NCI-H1694 (cell line): Measurements from ENCODE around the gene MIAT.
"Not testable (repeated sequence)": the region's sequence is repeated elsewhere in the genome, so short reads cannot be mapped to it uniquely, and the experiment has no call there.

Source experiments
- DNase-seq: peaks from one replicate; lab custom pipeline; 2025; lab: John Stamatoyannopoulos, UW

Gene MIAT

DNA sequence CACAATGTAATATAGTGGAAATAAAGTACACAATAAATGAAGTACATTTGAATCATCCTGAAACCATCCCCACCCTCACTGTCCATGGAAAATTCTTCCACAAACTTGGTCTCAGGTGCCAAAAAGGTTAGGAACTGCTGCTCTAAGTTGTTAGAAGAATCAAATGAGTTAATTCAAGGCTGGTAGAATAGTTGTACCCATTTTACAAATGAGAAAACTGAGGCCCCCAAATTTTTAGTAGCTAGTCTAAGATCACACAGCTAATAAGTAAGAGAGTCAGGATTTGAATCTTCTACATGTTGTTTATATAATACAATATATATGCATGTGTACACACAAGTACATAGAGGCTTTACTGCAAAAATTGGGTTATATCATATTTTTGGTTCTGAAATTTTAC is 43.1 kb downstream of the MIAT start:
- no peak for DNase-seq

DNA sequence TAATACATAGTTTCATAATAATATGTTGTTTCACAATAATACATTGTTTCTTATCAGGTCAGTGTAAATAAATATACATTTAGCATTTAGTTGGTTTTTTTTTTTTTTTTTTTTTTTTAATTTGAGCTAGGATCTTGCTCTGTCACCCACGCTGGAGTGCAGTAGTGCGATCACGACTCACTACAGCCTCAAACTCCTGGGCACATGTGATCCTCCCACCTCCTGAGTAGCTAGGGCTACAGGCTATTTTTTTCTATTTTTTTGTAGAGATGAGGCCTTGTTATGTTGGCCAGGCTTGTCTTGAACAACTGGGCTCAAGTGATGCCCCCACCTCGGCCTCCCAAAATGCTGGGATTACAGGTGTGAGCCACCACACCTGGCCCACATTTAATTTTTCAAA is 43.5 kb downstream of the MIAT start:
- DNase-seq: no peak

DNA sequence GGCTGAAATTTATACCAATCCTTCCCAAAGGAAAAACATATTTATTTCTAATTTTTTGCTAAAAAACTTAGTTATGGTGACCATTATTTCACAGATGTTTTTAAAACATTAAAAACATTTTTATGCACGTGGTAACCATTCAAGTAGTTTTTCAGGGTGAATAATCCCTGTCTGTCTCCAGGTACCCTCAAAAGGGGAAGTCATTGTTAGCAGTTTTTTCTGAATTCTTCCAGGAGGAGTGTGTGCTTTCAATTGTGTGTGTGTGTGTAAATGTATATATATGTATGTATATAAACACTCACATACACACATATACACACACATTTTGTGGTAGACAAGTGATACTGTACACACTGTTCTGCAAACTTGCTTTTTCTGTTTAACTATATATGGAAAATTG is 43.9 kb downstream of the MIAT start:
- DNase-seq: no peak

DNA sequence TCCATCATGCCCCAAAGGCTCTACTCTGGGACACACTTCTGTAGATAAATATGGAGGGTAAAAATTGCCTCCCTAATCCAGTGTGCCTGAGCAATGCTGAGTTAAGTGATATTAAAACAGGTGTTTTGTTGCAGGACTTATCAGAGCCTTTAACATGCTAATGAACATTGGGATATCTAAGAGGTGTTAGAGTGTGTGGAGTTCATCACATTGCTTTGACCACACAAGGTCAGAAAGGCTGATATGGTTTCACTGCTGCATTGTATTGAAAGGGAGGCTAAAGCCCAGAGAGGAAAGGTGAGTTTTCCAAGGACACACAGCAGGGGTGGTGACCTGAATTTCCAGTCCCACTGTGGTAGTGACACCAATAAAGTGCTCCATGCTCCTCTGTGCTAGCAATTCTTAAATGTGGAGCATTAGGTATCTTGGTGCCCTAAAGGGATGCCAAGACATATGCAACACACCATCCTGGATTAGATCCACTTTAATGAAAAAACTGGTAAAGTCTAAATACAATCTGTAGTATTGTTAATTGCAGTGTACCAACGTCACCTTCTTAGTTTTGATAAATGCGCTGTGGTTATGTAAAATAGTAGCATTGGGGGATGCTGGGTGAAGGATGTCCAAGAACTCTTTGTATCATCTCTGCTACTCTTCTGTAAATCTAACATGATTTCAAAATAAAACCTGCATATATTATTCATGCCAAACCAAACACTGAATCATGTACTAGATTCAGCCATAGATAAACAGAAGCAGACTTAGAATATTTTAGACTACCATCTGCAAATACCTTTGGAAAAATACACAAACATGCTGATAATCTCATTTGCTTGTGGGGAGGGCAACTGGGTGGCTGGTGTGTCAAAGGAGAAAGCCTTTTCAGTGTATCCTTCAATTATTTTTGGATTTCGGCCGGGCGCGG is 45.8 kb downstream of the MIAT start:
- no peak for DNase-seq

DNA sequence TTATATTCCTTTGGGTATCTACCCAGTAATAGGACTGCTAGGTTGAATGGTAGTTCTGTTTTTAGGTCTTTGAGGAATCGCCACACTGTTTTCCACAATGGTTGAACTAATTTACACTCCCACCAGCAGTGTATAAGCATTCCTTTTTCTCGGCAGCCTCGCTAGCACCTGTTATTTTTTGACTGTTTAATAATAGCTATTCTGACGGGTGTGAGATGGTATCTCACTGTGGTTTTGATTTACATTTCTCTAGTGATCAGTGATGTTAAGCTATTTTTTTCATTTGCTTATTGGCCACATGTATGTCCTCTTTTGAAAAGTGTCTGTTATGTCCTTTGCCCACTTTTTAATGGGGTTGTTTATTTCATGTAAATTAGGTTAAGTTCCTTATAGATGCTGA is 48.0 kb downstream of the MIAT start:
- DNase-seq: not testable (repeated sequence)

DNA sequence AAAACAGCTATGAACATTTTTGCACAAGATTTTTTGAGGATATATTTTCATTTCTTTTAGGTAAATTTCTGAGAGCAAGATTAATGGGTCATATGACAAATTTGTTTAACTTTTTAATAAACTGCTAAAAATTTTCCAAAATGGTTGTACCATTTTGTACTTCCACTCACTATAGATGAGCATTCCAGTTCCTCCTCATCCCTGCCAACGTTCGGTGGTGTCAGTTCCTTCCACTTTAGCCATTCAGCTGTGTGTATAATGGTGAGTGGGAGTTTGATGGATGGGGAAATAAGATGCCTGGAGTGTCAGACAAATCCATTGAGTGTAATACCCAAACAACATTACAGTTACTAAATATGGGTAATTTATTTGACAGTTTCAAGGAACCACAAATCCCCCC is 49.7 kb downstream of the MIAT start:
- DNase-seq: no peak

DNA sequence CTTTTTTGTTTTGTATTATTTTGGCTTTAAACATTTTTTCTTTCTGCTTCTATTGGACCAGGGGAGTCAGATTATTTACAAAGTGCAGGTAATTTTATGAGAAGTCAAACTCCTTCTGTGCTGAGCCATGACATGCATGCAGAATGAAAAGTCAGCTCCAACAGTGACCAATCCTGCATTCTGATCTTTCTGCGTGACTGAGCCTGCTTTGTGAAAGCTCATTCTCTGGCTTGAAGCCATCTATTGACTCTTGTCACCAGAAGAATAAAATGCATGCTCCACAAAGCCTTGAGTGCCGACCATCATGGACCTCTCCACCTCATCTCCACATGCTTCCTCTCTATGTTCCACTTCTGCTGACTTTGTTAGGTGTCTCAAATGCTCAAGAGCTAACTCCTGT is 50.2 kb downstream of the MIAT start:
- DNase-seq: no peak

DNA sequence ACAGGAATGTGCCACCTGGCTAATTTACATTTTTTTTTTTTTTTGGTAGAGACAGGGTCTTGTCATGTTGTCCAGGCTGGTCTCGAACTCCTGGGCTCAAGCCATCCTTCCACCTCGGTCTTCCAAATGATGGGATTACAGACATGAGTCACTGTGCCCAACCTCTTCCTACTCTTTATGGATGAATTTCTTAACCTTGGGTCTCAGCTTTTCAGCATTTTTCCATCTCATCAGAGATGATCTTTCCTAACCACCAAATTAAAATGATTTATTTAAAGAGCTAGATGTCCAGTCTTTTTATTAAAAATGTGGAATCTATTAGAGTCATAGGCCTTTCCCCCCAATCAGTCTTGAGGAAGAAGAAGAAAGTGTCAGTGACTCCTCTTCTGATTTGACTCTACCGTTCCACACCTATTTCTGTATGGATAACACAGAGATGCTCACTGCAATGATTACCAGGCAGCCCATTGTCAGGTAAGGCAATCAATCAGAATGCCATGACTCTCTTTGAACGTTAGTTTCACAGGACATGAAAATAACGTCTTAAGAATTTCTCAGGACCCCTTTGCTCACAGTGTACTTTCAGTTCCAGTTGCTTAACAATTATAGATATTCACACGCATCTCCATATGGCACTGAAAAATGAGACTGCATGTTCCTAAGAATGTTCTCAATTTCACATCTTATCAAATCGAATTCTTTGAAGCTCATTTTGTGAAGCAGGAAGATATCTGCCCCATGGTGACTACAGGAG is 51.0 kb downstream of the MIAT start:
- DNase-seq: no peak

DNA sequence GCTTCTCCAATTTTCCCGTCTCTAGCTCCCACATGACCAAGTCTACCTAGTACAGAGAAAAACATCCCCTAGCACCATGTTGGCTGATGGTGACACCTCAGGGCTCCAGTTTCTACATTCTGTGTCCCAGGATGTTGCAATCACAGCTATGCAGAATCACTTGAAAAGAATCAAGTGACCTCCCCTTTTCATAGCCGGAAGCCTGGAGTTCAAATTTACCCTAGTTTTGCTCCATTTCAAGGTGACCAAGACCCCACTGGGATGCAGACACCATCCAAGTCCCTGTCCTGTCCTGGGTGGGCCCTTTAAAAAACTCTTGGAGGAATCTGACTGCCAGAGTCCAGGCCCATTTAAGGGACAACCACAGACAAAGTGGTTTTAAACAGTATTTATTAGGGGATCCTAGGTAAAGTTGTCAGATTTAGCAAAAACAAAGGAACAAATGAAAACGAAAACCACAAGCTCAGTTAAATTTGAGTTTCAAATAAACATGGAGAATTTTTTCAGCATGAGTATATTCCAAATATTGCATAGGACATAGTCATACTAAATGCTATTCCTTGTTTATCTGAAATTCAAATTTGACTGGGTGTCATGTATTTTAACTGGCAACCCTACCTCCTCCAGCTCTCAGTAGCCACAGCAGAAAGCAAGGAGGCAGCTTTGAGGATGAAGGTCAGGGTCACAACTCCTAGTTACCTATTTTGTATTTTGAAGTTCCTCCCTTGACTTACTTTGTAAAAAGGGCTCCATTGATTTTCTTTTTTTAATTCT is 52.4 kb downstream of the MIAT start:
- no peak for DNase-seq

DNA sequence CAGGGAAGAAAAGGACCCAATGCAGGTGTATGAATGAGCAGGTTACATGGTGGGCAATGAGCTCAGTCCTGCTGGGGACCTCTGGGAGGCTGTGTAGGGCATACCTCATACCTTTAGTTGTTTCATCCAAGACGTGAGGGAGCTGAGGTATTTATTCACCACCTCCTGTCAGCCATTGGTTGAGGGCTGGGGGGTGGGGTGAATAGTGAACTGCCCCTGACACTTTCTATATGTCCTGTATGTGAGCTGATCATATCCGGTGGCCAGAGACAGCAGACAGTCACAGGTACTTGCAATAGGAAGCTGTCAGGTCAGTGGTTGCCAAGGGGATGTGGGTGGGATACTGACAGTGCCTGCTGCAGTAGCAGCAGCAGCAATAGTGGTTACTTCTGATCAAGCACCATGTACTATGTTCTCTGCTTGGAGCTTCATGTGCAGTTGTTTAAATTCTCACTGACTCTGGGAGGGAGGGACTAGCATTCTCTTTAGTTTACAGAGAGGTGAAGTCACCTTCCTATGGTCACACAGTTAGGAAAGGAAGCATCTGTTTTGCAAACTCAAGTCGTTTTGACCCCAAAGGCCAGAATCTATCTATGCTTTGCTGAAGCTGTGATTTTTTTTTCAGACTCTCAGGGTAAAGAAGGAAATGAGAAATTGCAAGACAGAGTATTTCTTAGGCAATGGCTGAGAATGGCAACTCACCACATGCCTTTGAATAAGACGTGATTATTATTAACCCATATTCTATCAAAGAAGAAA is 54.0 kb downstream of the MIAT start:
- no peak for DNase-seq

DNA sequence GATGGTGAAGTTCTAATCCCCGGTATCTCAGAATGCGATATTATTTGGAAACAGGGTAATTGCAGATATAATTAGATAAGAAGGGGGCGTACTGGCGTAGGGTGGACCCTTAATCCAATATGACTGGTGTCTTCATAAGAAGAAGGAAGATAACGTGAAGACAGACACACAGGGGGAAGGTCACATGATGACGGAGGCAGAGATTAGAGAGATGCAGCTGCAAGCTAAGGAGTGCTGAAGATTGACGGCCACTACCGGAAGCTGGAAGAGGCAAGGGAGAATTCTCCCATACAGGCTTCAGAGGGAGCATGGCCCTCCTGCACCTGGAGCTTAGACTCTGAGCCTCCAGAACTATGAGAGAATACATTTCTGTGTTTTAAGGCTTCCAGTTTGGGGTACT is 54.8 kb downstream of the MIAT start:
- DNase-seq: no peak

DNA sequence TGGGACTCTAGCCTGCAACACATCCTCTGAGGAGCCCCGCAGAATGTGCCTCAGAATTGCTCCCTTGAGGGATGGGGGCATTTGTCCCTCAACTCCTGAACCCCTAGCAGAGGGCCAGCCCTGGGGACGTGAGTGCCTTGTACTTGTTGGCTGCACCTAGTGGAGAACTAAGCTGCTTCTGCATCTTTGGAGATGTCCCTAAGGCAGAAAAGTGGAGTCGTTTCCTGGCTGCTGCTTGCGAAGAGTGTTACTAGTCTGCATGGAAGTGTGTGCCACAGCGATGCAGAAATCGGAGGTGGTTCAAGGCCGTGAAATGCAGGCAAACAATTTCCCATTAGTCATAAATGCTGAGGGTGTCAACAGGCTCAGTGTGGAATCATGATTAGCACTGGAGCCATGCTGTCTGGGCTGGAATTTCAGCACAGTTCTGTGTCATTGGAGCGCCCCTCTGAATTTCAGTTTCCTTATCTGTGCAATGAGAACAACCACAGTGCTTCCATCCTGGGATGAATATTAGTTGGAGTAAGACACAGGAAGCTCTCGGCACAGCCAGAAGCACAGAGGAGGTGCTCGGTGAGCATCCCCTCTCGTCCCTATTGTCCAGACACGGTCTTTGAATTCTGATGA is 56.5 kb downstream of the MIAT start:
- DNase-seq: no peak

DNA sequence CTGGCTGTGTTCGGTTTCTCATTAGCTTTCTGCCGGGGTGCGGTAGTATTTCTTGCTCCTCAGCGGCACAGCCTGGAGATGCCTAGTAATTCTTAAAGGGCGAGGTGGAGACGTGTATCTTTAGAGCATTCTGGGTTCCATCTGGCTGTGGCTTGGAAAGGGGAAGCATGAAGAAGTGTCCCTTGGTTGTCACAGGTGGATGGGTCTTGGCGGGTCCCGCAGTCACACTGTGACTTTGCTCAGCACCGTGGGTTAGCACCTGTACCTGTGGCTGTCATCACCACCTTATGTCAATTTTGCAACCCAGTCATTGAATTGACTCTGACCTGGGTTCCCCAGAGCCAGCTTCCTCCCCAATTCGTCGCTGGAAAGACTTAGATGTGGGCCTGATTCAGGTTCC is 57.6 kb downstream of the MIAT start:
- DNase-seq: no peak

DNA sequence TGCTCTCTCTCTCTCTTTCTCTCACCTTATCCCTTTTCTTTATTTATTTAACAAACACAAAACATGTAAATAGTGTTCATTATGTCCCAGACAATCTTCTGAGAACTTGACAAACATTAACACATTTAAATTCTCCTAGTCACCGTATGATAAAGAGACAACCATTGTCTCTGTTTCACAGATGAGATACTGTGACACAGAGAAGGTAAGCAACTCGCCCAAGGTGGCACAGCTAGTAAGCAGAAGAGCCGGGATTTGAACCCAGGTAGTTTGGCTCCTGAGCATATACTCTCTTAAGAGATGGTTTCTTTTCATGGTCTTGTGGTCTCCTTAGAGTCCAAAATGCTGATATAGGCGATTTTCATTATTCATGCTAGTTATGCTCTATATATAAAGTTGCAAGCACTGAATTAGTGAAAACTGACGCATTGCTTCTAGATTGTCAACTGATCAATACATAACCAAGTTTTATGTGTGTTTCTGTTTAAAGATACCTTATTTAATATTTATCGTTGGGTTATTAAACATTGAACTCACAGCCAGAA is 58.1 kb downstream of the MIAT start:
- no peak for DNase-seq

DNA sequence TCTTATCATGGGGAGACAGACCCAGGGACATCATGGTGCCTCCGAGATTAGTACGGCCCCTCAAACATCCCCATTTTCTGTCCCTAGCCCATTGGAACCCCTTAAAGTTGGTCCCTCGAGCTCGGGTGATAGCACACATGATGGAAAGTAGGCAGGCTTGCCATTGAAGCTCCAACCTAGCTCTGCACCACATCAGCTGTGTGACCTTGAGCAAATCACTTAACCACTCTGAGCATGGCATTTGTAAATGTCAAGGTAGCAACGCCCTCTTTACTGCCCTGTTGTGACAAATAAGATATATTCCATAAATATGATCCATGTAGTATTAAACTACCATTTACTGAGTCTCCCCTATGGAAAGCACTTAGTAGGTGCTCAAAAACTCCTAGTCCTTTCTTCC is 61.1 kb downstream of the MIAT start:
- DNase-seq: no peak

DNA sequence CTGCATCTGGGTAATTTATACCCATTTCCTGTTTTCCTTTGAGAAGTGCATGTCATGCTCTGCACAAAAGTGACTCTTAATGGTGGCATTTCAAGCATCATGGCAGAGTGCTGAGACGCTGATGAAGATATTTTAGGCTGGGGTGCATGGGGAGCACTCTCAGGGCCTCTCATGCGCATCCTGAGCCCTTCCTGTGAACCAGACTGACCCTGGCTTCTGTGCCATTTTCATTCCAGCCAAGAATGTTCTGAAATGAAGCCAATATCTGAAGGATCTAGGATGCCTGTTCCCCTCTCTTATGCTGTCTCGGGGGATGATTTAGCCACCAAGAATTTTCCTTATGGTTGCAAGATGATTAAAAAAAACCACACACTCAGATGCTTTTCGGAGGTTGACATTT is 61.5 kb downstream of the MIAT start:
- DNase-seq: no peak

DNA sequence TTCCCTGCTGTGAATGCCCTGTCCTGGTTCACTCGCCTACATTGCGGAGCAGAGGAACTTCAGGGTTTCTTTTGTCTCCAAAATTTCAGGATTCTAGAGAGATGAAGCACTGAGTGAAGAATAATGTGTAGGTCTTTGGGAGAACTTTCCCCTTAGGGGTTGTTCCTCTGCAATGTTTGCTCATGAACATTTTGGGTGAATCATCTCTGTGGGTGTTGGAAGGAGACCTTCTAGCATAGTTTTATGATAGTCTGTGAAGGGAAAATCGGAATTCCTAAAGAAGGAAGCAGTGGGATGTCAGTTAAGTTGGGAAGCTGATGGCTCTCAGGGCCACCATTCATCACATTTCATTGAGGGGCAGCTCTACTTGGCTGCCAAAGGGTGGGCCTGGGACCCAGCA is 64.8 kb downstream of the MIAT start:
- no peak for DNase-seq

DNA sequence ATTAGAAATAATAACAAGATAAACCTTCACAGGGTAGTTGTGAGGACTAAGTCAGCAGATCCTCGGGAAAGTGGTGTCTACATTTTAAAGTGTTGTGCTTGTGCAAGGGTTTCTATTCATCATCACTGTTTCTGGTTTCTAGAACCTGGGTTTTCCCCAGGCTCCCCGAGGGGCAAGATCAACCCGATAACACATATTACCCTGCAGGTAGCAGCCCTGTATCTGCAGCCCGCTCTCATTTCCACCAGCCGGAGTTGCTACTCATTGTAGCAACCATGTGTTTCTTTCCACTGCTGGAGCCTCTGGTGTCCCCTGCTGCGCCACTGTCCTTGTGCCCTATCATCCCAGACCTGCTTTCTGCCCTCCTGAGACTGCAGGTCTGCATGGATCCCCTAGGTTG is 67.0 kb downstream of the MIAT start:
- no peak for DNase-seq

DNA sequence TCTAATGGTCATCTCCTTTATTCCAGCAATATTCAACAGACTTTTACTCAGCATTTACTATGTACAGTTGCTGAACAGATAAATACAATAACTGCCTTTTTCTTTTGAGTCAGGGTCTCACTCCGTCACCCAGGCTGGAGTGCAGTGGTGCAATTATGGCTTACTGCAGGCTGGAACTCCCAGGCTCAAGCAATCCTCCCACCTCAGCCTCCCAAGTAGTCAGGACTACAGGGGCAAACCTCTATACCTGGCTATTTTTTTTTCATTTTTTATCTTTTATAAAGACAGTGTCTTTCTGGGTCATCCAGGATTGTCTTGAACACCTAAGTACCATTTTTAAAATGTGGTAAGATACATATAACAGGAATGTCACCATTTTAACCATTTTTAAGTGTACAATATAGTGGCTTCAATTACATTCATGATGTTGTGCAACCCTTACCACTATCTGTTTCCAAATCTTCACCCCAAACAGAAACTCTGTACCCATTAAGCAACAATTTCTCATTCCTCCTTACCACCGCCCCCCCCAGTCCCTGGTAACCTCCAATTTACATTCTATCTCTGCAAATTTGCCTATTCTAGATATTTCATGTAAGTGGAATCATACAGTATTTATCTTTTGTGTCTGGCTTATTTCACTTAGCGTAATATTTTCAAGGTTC is 67.8 kb downstream of the MIAT start:
- no peak for DNase-seq
